HG03039 (cell line): Measurements from ENCODE around the gene DAAM1.

ENCODE experiments used
- ATAC-seq: cut with Tn5 transposase; IDR thresholded peaks from one replicate; pipeline ENCODE4 v1.9.1; 2021; ENCODE audit warnings: mild to moderate bottlenecking, moderate library complexity; ENCODE audit not compliant: unreplicated experiment

Gene DAAM1

GRCh38 chr14:59215757-59216156, 27.3 kb downstream of the DAAM1 start:
- no peak for ATAC-seq

GRCh38 chr14:59217011-59217410, 28.5 kb downstream of the DAAM1 start:
- ATAC-seq = no peak

GRCh38 chr14:59221568-59221967, 33.1 kb downstream of the DAAM1 start:
- ATAC-seq = no peak

- no peak for ATAC-seq
Measured at GRCh38 chr14:59224341-59224740, 35.9 kb downstream of the DAAM1 start.

- ATAC-seq = no peak
Measured at GRCh38 chr14:59225281-59225680, 36.8 kb downstream of the DAAM1 start.

- ATAC-seq = no peak
Measured at GRCh38 chr14:59228421-59228820, 40.0 kb downstream of the DAAM1 start.

- no peak for ATAC-seq
Measured at GRCh38 chr14:59229653-59230406, 41.4 kb downstream of the DAAM1 start.

GRCh38 chr14:59236195-59236594, 47.7 kb downstream of the DAAM1 start:
- no peak for ATAC-seq

- ATAC-seq = no peak
Measured at GRCh38 chr14:59238216-59238615, 49.7 kb downstream of the DAAM1 start.

- ATAC-seq = no peak
Measured at GRCh38 chr14:59239022-59239421, 50.6 kb downstream of the DAAM1 start.

- peak; percentile 88 for ATAC-seq
Measured at GRCh38 chr14:59240356-59240755, 51.9 kb downstream of the DAAM1 start.

GRCh38 chr14:59241121-59241520, 52.7 kb downstream of the DAAM1 start:
- no peak for ATAC-seq

GRCh38 chr14:59243174-59243573, 54.7 kb downstream of the DAAM1 start:
- ATAC-seq = no peak

GRCh38 chr14:59244581-59244980, 56.1 kb downstream of the DAAM1 start:
- ATAC-seq = no peak

- ATAC-seq = peak; percentile 81
Measured at GRCh38 chr14:59245809-59246295, 57.4 kb downstream of the DAAM1 start.

GRCh38 chr14:59246566-59246965, 58.1 kb downstream of the DAAM1 start:
- ATAC-seq = no peak

GRCh38 chr14:59247801-59248584, 59.5 kb downstream of the DAAM1 start:
- ATAC-seq = no peak

GRCh38 chr14:59249029-59249428, 60.6 kb downstream of the DAAM1 start:
- ATAC-seq = no peak

- ATAC-seq = no peak
Measured at GRCh38 chr14:59251811-59252771, 63.6 kb downstream of the DAAM1 start.

- ATAC-seq = no peak
Measured at GRCh38 chr14:59252772-59253500, 64.5 kb downstream of the DAAM1 start.
